ENCODE results near the gene MRPS26. TPM values are rescaled to one million over a fixed set of nuclear protein-coding genes. Genes with fewer than 3 reads are reported as not detected.

MRPS26 gene
- total and polyA plus RNA-seq, 2 of the 13 experiments (the other 11 are each of a cell fraction or from before 2014, with no cell fraction given): 89.8 to 187 TPM

- TF ChIP-seq ZNF550 (CRISPR knock-in tag; IDR thresholded peaks at IDR 0.05; ENCODE audit: borderline replicate concordance): no peak
- TF ChIP-seq POLR2G (IDR thresholded peaks at IDR 0.05; ENCODE audit: low read depth, low read length): no peak
- TF ChIP-seq ZNF704 (CRISPR knock-in tag; IDR thresholded peaks at IDR 0.05; ENCODE audit: borderline replicate concordance): no peak
- TF ChIP-seq ZNF839 (CRISPR knock-in tag; IDR thresholded peaks at IDR 0.05; ENCODE audit: borderline replicate concordance): no peak
- no peak for TF ChIP-seq RBM22 (optimal IDR thresholded peaks at IDR 0.05; ENCODE audit: low read length)
- TF ChIP-seq ZNF407 (CRISPR knock-in tag; IDR thresholded peaks at IDR 0.05; ENCODE audit: not compliant biosample characterization): no peak
- no peak for TF ChIP-seq ARNT (IDR thresholded peaks at IDR 0.05)
- no peak for TF ChIP-seq ZNF10 (CRISPR knock-in tag; IDR thresholded peaks at IDR 0.05; ENCODE audit: borderline replicate concordance, low read depth)
- TF ChIP-seq ZNF230 (CRISPR knock-in tag; IDR thresholded peaks at IDR 0.05): no peak
- TF ChIP-seq NONO (IDR thresholded peaks at IDR 0.05): no peak
- TF ChIP-seq NONO (CRISPR knock-in tag; conservative IDR thresholded peaks at IDR 0.05): no peak
- TF ChIP-seq NFKB2 (CRISPR knock-in tag; IDR thresholded peaks at IDR 0.05; ENCODE audit: borderline replicate concordance): no peak
- no peak for TF ChIP-seq PTBP1 (IDR thresholded peaks at IDR 0.05; ENCODE audit: low read depth, low read length, poor library complexity, severe bottlenecking)
- TF ChIP-seq ATAD3A (CRISPR knock-in tag; IDR thresholded peaks at IDR 0.05): no peak
- TF ChIP-seq ZNF598 (CRISPR knock-in tag; IDR thresholded peaks at IDR 0.05; ENCODE audit: borderline replicate concordance): peak; percentile 20; the same call in 1 of the 2 replicates
- 0 out of 2 replicates have a peak, but pooled peaks have one; percentile 54 for TF ChIP-seq ZNF557 (CRISPR knock-in tag; IDR thresholded peaks at IDR 0.05)
- no peak for TF ChIP-seq ZNF7 (CRISPR knock-in tag; IDR thresholded peaks at IDR 0.05)
- peak; percentile 3 for TF ChIP-seq PHF5A (CRISPR knock-in tag; IDR thresholded peaks at IDR 0.05; ENCODE audit: low read depth, unreplicated experiment)
- TF ChIP-seq ZNF703 (CRISPR knock-in tag; IDR thresholded peaks at IDR 0.05; ENCODE audit: borderline replicate concordance): peak; percentile 83; the same call in 1 of the 2 replicates
- no peak for TF ChIP-seq FOSL1 (CRISPR knock-in tag; IDR thresholded peaks at IDR 0.05; ENCODE audit: borderline replicate concordance)
- no peak for TF ChIP-seq KAT2B (IDR thresholded peaks at IDR 0.05; ENCODE audit: borderline replicate concordance, low read depth, low read length)
These were observed 1.0 kb downstream of the MRPS26 start (continued) for GRCh38 chr20:3046677-3047462.
